Ectodermal cell (in vitro differentiated cells): ENCODE results near the gene GAB1.

ENCODE experiments used
- H3K27ac ChIP-seq: 2 replicates; pipeline ENCODE4 v1.7.0; 2013; ENCODE audit warnings: mild to moderate bottlenecking, low read depth, low read length; ENCODE audit not compliant: insufficient read depth, poor library complexity, severe bottlenecking
- H3K27me3 ChIP-seq: 2 replicates; pipeline ENCODE4 v1.7.0; 2013; ENCODE audit warnings: mild to moderate bottlenecking, low read length; ENCODE audit not compliant: insufficient read depth, control insufficient read depth, poor library complexity, severe bottlenecking
- H3K36me3 ChIP-seq: one replicate; pipeline ENCODE4 v1.7.0; 2013; ENCODE audit warnings: low read length; ENCODE audit not compliant: control insufficient read depth, insufficient read depth
- H3K4me1 ChIP-seq: one replicate; pipeline ENCODE4 v1.7.0; 2013; ENCODE audit warnings: low read length; ENCODE audit not compliant: control insufficient read depth, insufficient read depth
- H3K4me3 ChIP-seq: 2 replicates; pipeline ENCODE4 v1.7.0; 2013; ENCODE audit warnings: low read depth, low read length, control low read depth; ENCODE audit not compliant: insufficient read depth
- H3K9me3 ChIP-seq: 2 replicates; pipeline ENCODE4 v1.7.0; 2013; ENCODE audit warnings: mild to moderate bottlenecking, low read length, moderate library complexity; ENCODE audit not compliant: control insufficient read depth
- WGBS, 2 experiments: methylation state at CpG; one replicate each; pipeline ENCODE4 v1.1.7; 2013; ENCODE audit warnings: missing lambda C conversion rate in 2 of 2; 5-methylcytosine and 5-hydroxymethylcytosine counted together

The GAB1 gene

DNA sequence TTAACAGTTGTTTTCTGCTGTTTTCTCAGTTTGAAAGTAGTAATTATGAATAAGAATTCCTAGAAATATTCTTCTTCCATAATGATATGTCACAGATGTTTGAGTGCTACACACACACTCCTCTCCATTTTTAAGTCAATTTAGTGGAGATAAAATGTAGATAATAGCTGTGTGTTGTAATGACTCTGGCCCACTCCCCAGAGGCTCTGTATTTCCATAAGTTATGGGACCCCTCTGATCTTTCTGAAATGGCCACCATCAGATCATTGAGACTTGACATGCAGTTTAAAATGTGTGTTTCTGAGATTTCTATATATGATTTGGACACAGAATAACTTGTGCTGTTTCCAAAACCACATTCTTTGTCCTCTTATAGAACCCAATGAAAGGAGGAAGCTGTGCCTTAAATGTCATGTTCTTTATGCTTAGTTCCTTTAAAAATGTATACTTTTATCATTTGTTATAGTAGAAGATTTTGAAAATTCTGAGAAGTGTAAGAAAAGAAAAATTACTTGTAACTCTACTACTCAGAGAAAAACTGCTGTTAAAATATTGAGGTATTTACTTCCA is 46.4 kb downstream of the GAB1 start:
- no peaks in the 10 kb centered on the region for H3K36me3 ChIP-seq
- no peaks in the 10 kb centered on the region for H3K4me1 ChIP-seq
- no peak overlapping the region for H3K27ac ChIP-seq
- no peak overlapping the region for H3K4me3 ChIP-seq
- no peaks in the 10 kb centered on the region for H3K9me3 ChIP-seq
- H3K27me3 ChIP-seq = no peaks in the 10 kb centered on the region

DNA sequence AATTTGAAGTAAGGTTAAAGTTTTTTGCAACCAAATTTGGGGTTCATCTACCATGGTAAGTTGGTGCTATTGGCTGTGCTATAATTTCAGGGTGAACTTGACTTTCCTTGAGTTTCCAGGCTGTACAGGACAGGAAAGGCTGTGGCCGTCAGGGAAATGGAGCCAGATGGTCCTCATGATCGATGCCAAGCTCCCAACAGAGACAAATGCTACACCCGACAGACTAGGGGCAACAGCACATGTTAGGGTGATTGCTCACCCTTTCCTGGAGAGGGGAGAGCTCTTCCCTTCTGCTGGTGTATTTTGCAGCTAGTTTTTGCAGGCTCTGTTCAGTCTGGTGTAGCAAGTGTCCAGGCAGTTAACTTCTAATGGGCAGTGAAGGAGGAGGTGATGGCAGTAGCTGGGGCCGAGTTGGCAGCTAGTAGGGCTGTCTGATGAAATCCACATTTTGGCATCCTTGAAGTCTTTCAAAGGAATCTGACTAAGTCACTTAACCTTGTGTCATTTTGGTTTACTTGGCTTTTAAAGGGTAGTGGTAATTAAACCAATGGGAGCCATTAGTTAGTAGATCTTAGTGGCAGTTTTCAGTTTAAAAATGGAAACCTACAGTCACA is 47.8 kb downstream of the GAB1 start:
- H3K27ac ChIP-seq = no peak overlapping the region
- H3K4me1 ChIP-seq = no peaks in the 10 kb centered on the region
- WGBS, 2 experiments = 95 to 97% methylated on average over 4 of the region's 4 CpGs
- no peaks in the 10 kb centered on the region for H3K9me3 ChIP-seq
- no peaks in the 10 kb centered on the region for H3K36me3 ChIP-seq
- H3K27me3 ChIP-seq = no peaks in the 10 kb centered on the region
- H3K4me3 ChIP-seq = no peak overlapping the region

DNA sequence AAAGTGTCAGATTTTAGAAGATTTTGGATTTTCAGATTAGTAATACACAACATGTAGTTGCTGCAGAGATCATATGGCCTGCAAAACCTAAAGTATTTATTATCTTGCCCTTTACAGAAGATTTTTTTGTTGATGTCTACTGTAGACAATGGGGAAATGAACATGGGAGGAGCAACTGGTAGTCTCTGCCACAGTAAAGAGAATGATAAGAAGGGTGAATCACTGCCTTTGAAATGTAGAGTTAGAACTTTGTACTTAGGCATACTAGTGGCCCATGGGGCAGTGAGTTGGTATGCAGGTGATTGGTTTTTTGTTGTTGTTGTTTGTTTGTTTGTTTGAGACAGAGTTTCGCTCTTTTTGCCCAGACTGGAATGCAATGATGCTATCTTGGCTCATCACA is 50.1 kb downstream of the GAB1 start:
- Histone ChIP-seq H3K4me1 (peaks cover 7% of the 10 kb centered on the region), H3K27me3 (no peaks in the 10 kb centered on the region), H3K36me3 (no peaks in the 10 kb centered on the region), H3K27ac (no peak overlapping the region), H3K9me3 (no peaks in the 10 kb centered on the region), H3K4me3 (no peak overlapping the region)
- 86 to 90% methylated on average over 1 of the region's 1 CpG for WGBS, 2 experiments

DNA sequence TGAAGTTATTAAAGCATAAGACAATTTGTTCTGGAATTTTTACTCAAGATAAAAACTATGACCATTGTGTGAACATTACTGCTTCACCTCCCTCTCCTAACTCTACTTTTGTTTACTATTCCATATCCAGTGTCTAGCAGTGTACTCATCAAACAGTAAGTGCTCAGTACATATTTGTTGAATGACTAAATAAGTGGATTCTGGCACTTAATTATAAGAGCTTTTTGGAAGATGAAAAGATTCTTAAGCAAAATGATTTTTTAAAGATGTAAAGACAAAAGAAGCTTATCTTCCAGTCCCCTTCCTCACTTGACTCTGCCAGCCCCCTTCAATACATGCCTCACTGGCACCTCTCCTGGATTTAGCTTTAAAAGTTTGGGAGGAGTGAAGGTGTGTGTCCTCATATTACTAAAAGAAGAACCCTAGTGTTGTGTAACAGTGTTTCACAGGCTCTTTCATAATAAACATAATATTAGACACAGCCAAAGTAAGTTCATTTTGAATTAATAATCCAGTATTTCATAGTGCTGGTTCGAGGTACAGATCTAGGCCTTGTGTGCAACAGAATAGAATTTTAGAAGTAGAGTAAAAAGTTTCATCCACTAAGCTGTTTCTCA is 53.0 kb downstream of the GAB1 start:
- H3K27ac ChIP-seq = no peak overlapping the region
- WGBS, 2 experiments = 89 to 100% methylated on average over 1 of the region's 1 CpG
- no peak overlapping the region for H3K4me3 ChIP-seq
- no peaks in the 10 kb centered on the region for H3K36me3 ChIP-seq
- no peaks in the 10 kb centered on the region for H3K9me3 ChIP-seq
- no peaks in the 10 kb centered on the region for H3K27me3 ChIP-seq
- peaks cover 7% of the 10 kb centered on the region for H3K4me1 ChIP-seq

DNA sequence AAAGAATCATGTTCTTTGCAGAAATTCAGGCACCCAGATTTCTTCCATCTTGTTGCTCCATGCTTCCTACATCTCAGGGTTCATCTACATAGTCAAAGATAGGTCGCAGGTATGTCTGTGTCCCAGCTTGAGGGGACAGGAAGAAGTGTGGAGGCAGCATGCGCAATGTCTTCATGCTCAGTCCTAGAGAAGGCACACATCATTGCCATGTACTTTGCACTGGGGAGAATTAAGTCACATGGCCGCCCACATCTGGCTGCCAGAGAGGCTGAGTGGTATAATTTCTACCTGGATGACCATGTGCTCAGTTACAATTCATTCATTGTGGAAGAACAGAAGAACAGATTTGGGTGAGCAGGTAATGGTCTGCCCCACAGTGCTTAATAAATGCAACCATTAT is 54.1 kb downstream of the GAB1 start:
- no peaks in the 10 kb centered on the region for H3K36me3 ChIP-seq
- no peaks in the 10 kb centered on the region for H3K27me3 ChIP-seq
- peaks cover 7% of the 10 kb centered on the region for H3K4me1 ChIP-seq
- no peak overlapping the region for H3K4me3 ChIP-seq
- no peak overlapping the region for H3K27ac ChIP-seq
- 85 to 91% methylated on average over 3 of the region's 3 CpGs for WGBS, 2 experiments
- H3K9me3 ChIP-seq = no peaks in the 10 kb centered on the region

DNA sequence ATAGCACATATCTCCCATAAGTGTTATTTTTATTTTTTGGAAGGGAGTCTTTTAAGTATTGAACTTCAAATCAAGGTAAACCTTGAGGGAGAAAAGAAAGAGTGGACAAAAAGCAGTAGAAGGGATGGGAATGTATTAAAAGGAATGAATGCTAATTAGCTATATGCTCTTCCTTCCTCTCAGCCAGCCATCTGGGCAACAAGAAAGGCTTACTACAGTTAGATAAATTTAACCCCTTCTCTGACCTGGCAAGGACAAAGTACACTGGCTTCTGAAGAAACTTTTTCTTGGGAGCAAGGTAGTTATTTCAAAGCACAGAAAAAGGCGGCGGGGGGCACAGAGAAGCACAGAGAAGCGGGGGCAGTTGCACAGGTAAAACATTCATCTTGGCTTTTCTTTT is 54.6 kb downstream of the GAB1 start:
- WGBS, 2 experiments = 79 to 87% methylated on average over 3 of the region's 3 CpGs
- H3K9me3 ChIP-seq = no peaks in the 10 kb centered on the region

DNA sequence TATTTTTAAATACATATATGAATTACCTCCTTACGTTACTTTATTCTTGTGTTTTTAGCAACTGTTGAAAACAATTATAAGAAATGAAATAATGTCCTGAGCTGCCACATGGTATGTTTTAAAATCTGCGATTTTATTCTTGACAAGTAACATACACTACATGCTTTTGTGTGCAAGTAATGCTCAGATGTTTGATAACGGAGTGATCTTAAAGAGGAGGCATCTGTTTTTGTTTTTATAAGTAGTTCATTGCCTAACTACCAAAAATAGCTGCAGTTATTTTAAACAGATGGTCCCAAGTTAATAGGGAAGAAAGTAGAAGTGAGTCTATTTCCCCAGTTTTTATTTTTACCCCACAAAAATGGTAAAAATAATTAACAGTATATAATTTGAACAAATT is 55.2 kb downstream of the GAB1 start:
- WGBS, 2 experiments = 93 to 100% methylated on average over 1 to 2 of the region's 3 CpGs
- Histone ChIP-seq H3K4me3 (no peak overlapping the region), H3K27ac (no peak overlapping the region)

More for the DNA sequence above, 54.6 kb downstream of the GAB1 start:
- H3K27me3 ChIP-seq = no peaks in the 10 kb centered on the region
- H3K4me3 ChIP-seq = no peak overlapping the region
- no peak overlapping the region for H3K27ac ChIP-seq
- no peaks in the 10 kb centered on the region for H3K36me3 ChIP-seq
- H3K4me1 ChIP-seq = peaks cover 7% of the 10 kb centered on the region

DNA sequence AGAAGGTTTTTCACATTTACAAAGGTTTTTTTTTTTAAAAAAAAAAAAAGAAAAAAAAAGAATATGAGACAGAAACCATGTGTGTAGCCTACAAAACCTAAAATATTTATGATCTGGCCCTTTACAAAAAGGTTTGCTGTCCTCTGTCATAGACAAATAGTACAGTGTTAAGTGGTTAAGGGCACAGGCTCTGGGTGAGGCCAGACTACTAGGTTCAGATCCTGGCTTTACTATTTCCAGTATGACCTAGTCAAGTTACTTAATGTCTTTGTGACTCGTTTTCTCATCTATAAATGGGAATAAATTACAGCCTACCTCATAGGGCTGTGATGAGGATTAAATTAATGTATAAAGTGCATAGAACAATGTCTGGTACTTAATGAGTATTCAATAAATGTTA is 56.5 kb downstream of the GAB1 start:
- no peaks in the 10 kb centered on the region for H3K9me3 ChIP-seq
- H3K27ac ChIP-seq = no peak overlapping the region
- peaks cover 7% of the 10 kb centered on the region for H3K4me1 ChIP-seq
- no peak overlapping the region for H3K4me3 ChIP-seq
- no peaks in the 10 kb centered on the region for H3K36me3 ChIP-seq
- H3K27me3 ChIP-seq = no peaks in the 10 kb centered on the region
- 67 to 100% methylated on average over 1 of the region's 1 CpG for WGBS, 2 experiments

More for the DNA sequence above, 55.2 kb downstream of the GAB1 start:
- no peaks in the 10 kb centered on the region for H3K9me3 ChIP-seq
- H3K4me1 ChIP-seq = peaks cover 7% of the 10 kb centered on the region
- H3K27me3 ChIP-seq = no peaks in the 10 kb centered on the region
- H3K36me3 ChIP-seq = no peaks in the 10 kb centered on the region

DNA sequence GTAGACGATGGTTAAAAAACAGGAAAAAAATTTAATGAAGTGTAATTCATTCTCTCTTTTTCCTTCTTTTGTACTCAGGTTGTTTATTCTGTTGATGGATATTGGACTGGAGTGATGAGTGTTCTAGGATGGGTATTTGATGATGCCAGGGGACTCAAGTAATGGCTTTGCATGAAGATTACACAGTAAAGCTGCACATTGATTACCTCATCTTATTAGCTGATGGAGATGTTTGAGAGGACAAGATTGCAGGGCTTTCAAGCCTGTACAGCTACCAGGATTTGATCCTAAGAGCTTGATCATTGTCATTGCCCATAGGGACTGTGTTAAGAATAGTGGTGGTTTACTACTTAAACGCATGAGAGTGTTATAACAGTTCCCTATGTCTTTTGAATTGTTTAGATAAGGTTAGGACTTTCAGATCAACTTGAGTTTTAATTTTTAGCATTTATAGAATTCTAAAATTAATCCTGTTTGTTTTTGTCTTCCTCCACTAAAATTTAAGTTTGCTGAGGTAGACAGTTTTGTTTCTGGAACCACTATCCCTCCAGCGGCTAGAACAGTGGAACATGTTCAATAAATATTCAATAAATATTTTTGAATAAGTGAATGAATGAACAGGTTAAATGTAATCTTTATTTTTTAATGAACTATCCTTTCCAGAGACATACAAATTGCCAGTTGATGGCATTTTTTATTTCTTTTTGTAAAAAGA is 58.2 kb downstream of the GAB1 start:
- H3K36me3 ChIP-seq = no peaks in the 10 kb centered on the region
- no peaks in the 10 kb centered on the region for H3K9me3 ChIP-seq
- no peak overlapping the region for H3K27ac ChIP-seq
- H3K27me3 ChIP-seq = no peaks in the 10 kb centered on the region
- H3K4me1 ChIP-seq = peaks cover 7% of the 10 kb centered on the region
- H3K4me3 ChIP-seq = no peak overlapping the region
- 62 to 73% methylated on average over 2 of the region's 3 CpGs for WGBS, 2 experiments

DNA sequence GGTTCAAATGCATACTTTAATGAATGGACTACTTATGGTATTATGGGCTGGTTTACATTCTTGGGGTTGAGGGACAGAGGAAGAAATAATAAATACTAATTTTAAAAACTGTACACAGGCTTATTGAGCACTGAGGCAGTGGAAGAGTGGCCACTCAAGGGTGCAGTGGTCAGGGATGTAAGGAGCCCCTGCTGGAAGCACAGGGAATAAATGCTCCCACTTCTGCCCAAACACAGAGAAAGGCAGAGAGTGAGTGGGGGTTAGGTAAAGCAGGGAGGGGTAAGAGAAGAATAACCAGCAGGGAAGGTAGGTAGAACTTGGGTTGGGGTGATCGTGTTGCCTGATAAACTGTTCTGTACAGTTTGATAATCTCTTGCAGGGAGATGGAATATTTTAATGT is 60.0 kb downstream of the GAB1 start:
- Histone ChIP-seq H3K4me1 (no peaks in the 10 kb centered on the region), H3K9me3 (no peaks in the 10 kb centered on the region), H3K36me3 (no peaks in the 10 kb centered on the region), H3K27ac (no peak overlapping the region), H3K27me3 (no peaks in the 10 kb centered on the region), H3K4me3 (no peak overlapping the region)
- WGBS, 2 experiments = 100% methylated on average over 1 of the region's 1 CpG
